BJ (cell line): Measurements from ENCODE around the gene APCDD1L. TPM values are rescaled to one million over a fixed set of nuclear protein-coding genes. Genes with fewer than 3 reads are reported as not detected.

Experiments used
- CTCF ChIA-PET: fragments of 350-600 bp; formaldehyde crosslinking; extraction: SDS; loops from one replicate; lab custom pipeline; 2021; ENCODE audit warnings: antibody characterized with exemption, inconsistent platforms; lab: Yijun Ruan, JAX
- POLR2A ChIA-PET: fragments of 300-600 bp; sonication (Branson Sonifier 250); formaldehyde crosslinking; extraction: SDS; loops from one replicate; lab custom pipeline; 2021; ENCODE audit warnings: antibody characterized with exemption; lab: Charles Lee
- DNase-seq: peaks from one replicate; pipeline ENCODE4 v3.0.0-alpha.2; 2011; ENCODE audit warnings: low read depth
- H3K27me3 ChIP-seq: 2 replicates; pipeline ENCODE4 v1.6.0; 2011; ENCODE audit warnings: low read length; ENCODE audit not compliant: control insufficient read depth, insufficient read depth
- H3K36me3 ChIP-seq: 2 replicates; pipeline ENCODE4 v1.5.1; 2011; ENCODE audit warnings: low read length; ENCODE audit not compliant: control insufficient read depth, insufficient read depth
- H3K4me3 ChIP-seq: 2 replicates; pipeline ENCODE4 v1.5.1; 2011; ENCODE audit warnings: low read depth, mild to moderate bottlenecking, control low read depth, low read length
- CTCF ChIP-seq: IDR thresholded peaks from 2 replicates; pipeline ENCODE4 v1.5.1; 2011; ENCODE audit warnings: low read depth, mild to moderate bottlenecking, control low read depth, inconsistent platforms, low read length, moderate library complexity; ENCODE audit not compliant: insufficient read depth
- polyA plus RNA-seq: library from polyadenylated mRNA; depleted of rRNA; stranded (reverse); fragments of >200 nt; gene quantifications from 2 replicates; pipeline ENCODE4 v1.2.3, GENCODE V29; 2011

The APCDD1L gene
- polyA plus RNA-seq, 1 experiment = 2.5 TPM

DNA sequence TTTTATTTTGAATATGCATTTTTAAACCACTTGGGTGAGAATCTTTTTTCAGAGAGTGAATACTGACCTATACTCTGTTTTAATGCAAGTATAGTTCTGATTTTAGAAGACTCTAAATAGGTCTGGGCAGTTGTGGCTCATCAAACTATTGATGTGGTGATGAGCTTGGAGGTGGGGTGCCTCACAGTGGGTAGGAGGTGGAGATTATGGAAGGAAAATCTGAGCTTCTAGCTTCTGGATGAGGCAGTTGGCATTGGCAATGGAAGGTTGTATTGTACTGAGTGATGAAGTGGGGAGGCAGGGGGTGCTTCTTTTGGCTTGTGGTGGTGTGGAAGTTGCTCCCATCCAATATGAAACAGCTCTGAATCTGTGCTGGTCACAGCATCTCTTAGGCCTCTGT, 73.5 kb downstream of the APCDD1L start:
- H3K4me3 ChIP-seq = no peak overlapping the region
- ChIA-PET CTCF (interaction anchor here (1.2 kb wide), 1 partner anchor 1328 kb away, joined by 3 read pairs; no protein-coding TSS in a partner anchor), POLR2A (no interaction called here)
- H3K27me3 ChIP-seq = no peaks in the 10 kb centered on the region
- TF ChIP-seq CTCF = no peak
- no peak for DNase-seq
- peaks cover 6% of the 10 kb centered on the region for H3K36me3 ChIP-seq

DNA sequence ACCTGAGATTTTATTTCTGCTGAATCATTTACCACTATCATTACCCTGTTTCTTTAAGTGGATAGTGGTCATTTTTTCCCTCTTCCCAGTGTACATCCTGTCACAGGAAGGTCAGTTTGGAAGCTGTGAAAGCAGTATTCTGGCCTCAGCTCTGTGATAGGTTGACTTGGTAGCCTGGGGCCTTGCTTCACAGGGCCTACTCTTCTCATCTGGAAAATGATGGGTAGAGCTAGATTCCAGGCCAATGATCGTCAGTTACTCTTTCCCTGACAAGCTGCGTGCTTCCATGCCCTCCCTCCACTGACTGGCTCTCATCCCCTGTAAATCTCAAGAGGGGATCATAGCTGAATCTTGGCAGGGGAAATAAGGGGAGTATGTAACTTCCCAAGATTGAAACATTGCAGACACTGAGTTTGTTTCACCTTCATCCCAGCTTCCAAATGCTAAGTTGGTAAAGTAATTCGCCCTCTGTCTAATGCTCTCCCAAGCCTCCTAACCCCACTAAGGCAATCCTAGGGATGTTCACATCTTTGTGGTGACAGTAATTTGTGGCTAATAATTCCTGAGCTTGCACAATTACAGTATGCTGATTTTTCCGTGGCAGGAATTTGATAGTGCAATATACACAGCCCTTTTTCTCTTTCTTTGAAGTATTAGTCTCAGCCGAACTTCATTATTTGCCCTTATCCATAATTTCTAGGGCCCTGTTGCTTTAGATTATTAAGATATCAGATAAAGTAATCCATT, 75.0 kb downstream of the APCDD1L start:
- Histone ChIP-seq H3K36me3 (peaks cover 5% of the 10 kb centered on the region), H3K4me3 (no peak overlapping the region), H3K27me3 (no peaks in the 10 kb centered on the region)
- no peak for DNase-seq
- CTCF ChIA-PET = no interaction called here
- no peak for TF ChIP-seq CTCF
- POLR2A ChIA-PET = no interaction called here

DNA sequence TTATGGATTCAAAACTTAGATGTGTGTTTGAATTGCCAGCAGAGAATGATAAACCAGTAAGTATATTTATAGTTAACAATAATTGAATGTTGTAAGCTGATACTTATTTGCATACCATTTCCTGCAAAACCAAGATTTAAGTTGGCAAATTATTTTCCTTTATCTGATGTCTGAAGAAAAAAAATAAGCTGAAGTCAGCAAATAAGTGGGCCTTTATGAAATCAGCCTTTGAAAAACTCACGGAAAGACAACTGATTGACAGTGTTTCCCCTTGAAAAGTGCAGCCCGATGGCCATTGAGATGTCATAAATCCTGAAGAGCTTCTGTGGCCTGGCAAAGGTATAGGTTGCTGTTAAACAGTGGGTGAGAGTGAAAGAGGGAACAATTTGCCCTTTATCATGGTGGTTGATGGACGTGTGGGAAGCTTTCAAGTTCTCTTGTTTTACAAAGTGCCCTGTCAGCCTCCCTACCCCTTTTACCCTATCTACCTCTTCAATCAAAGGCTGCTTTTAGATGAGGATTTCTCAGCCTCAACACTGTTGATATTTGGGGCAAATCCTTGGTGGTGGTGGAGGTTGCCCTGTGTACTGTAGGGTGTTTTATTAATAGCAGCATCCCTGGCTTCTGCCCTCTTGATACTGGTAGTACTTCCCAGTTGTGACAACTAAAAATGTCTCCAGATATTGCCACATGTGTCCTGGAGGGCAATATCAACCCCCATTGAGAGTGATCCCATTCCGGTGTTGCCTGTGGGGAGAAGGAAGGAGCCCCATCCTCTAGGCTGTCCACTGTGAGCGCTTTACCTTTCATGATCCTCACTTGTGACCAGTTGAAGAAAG, 76.0 kb downstream of the APCDD1L start:
- ChIA-PET CTCF (interaction anchor here (0.6 to 0.8 kb wide), 2 partner anchors 10 to 207 kb away, joined by 3 to 6 read pairs; no protein-coding TSS in a partner anchor), POLR2A (no interaction called here)
- no peak overlapping the region for H3K4me3 ChIP-seq
- no peak for DNase-seq
- H3K27me3 ChIP-seq = no peaks in the 10 kb centered on the region
- TF ChIP-seq CTCF = no peak
- peaks cover 1% of the 10 kb centered on the region; the same call in 1 of the 2 replicates for H3K36me3 ChIP-seq

- no peak overlapping the region for H3K4me3 ChIP-seq
- H3K27me3 ChIP-seq = no peaks in the 10 kb centered on the region
- CTCF ChIA-PET = interaction anchor here (1.4 kb wide), 1 partner anchor 10 kb away, joined by 4 read pairs; no protein-coding TSS in a partner anchor
- no peak for DNase-seq
- POLR2A ChIA-PET = no interaction called here
- TF ChIP-seq CTCF = no peak
- H3K36me3 ChIP-seq = peaks cover 1% of the 10 kb centered on the region; the same call in 1 of the 2 replicates
These were observed 78.1 kb downstream of the APCDD1L start for GRCh38 chr20:58436868-58437645.
